Activated CD8-positive, alpha-beta T cell treated with anti-CD3 and anti-CD28 coated beads for 36 hours (primary cell): ENCODE results near the gene BCDIN3D. TPM values are rescaled to one million over a fixed set of nuclear protein-coding genes. Genes with fewer than 3 reads are reported as not detected.
"Not testable (repeated sequence)": the region's sequence is repeated elsewhere in the genome, so short reads cannot be mapped to it uniquely, and the experiment has no call there.

Source experiments
- ATAC-seq: fragments of 200-7000 bp; cut with Tn5 transposase; one replicate; pipeline ENCODE4 v1.10.0; 2021; ENCODE audit warnings: mild to moderate bottlenecking, moderate library complexity
- CTCF ChIA-PET: fragments of 350-600 bp; sonication (Branson Sonifier 250); formaldehyde crosslinking; loops from one replicate; lab custom pipeline; 2021; ENCODE audit warnings: antibody characterized with exemption; lab: Charles Lee
- POLR2A ChIA-PET: fragments of 350-600 bp; sonication (Branson Sonifier 250); formaldehyde crosslinking; loops from one replicate; lab custom pipeline; 2021; ENCODE audit warnings: antibody characterized with exemption; lab: Charles Lee
- DNase-seq: peaks from one replicate; pipeline ENCODE4 v3.0.0-alpha.2; 2020
- H3K27ac Mint-ChIP-seq: one replicate; pipeline ENCODE4 v1.8.0; 2021; ENCODE audit warnings: mild to moderate bottlenecking, mixed read lengths
- H3K27me3 Mint-ChIP-seq: one replicate; pipeline ENCODE4 v1.8.0; 2021; ENCODE audit warnings: mixed read lengths
- H3K36me3 Mint-ChIP-seq: one replicate; pipeline ENCODE4 v1.8.0; 2021; ENCODE audit warnings: low read depth, mixed read lengths
- H3K4me1 Mint-ChIP-seq: one replicate; pipeline ENCODE4 v1.8.0; 2021; ENCODE audit warnings: low read depth, mixed read lengths
- H3K4me3 Mint-ChIP-seq: one replicate; pipeline ENCODE4 v1.8.0; 2021; ENCODE audit warnings: mild to moderate bottlenecking, moderate library complexity, mixed read lengths
- H3K9me3 Mint-ChIP-seq: one replicate; pipeline ENCODE4 v1.8.0; 2021; ENCODE audit warnings: mixed read lengths
- intact Hi-C: fragments of 100-400 bp; cut with micrococcal nuclease; formaldehyde crosslinking; loops from one replicate; pipeline ENCODE4 v1.10.0; 2022
- total RNA-seq, 2 experiments: library from RNA; stranded (reverse); gene quantifications; one replicate each; pipeline ENCODE4 v1.2.3, GENCODE V29; 2021
- TF ChIP-seq, protein P1 (sequence below): fragments of 200-600 bp; IDR thresholded peaks from one replicate; pipeline ENCODE4 v1.8.0; 2022; ENCODE audit warnings: antibody characterized with exemption, mild to moderate bottlenecking

Gene BCDIN3D
- total RNA-seq, 2 experiments from 2014 or later = 5.0 to 5.3 TPM

DNA sequence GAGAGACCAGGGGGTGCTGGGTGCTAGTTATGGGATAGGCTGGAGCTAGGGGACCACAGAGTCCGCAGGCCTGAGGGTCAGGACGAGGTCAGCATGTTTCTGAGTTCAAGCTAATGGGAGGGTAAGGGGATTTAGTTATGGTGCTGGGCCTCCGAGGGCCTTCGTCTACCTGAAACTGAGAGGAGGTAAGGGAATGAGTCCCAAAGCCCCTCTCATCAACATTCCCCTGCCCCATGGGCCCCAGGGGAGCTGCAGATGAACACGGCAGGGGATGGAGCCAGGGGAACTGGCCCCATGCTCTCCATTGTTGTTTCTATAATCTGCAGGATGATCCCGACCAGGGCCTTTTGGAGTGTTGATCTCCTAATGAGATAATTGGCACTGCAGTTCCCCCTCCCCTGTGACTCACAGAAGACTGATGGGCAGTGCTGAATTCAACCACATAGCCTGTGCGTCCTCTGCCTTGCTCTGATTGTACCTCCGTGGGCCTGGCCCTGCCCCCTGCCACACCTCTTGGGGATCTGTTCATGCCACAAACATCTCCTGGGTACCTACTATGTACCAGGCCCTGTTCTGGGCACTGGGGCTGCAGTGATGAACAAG is 39.4 kb upstream of the BCDIN3D start:
- H3K36me3 Mint-ChIP-seq = no peaks in the 10 kb centered on the region
- peaks cover 30% of the 10 kb centered on the region for H3K9me3 Mint-ChIP-seq

GRCh38 chr12:49881415-49882247 is 38.7 kb upstream of the BCDIN3D start:
- intact Hi-C loops = no loop called here
- Mint-ChIP-seq H3K27me3 (peaks cover 3% of the 10 kb centered on the region), H3K4me3 (no peak overlapping the region), H3K9me3 (peaks cover 30% of the 10 kb centered on the region), H3K4me1 (no peaks in the 10 kb centered on the region), H3K36me3 (no peaks in the 10 kb centered on the region), H3K27ac (no peak overlapping the region)
- TF ChIP-seq, protein P1, sequence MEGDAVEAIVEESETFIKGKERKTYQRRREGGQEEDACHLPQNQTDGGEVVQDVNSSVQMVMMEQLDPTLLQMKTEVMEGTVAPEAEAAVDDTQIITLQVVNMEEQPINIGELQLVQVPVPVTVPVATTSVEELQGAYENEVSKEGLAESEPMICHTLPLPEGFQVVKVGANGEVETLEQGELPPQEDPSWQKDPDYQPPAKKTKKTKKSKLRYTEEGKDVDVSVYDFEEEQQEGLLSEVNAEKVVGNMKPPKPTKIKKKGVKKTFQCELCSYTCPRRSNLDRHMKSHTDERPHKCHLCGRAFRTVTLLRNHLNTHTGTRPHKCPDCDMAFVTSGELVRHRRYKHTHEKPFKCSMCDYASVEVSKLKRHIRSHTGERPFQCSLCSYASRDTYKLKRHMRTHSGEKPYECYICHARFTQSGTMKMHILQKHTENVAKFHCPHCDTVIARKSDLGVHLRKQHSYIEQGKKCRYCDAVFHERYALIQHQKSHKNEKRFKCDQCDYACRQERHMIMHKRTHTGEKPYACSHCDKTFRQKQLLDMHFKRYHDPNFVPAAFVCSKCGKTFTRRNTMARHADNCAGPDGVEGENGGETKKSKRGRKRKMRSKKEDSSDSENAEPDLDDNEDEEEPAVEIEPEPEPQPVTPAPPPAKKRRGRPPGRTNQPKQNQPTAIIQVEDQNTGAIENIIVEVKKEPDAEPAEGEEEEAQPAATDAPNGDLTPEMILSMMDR = no peak
- DNase-seq (no peak), ATAC-seq (no peak)
- ChIA-PET CTCF (interaction anchor here (1.8 kb wide), 1 partner anchor 86 kb away, joined by 4 read pairs; no protein-coding TSS in a partner anchor), POLR2A (interaction anchor here (0.9 kb wide), 1 partner anchor 38 kb away, joined by 3 read pairs; the partner anchor contains the start of gene BCDIN3D)

More for the DNA sequence above, 39.4 kb upstream of the BCDIN3D start:
- Mint-ChIP-seq H3K4me1 (no peaks in the 10 kb centered on the region), H3K4me3 (no peak overlapping the region), H3K27me3 (peaks cover 3% of the 10 kb centered on the region), H3K27ac (no peak overlapping the region)
- DNase-seq (no peak), ATAC-seq (no peak)
- POLR2A ChIA-PET = interaction anchor here (0.9 kb wide), 1 partner anchor 39 kb away, joined by 3 read pairs; the partner anchor contains the start of gene BCDIN3D
- TF ChIP-seq, protein P1 = no peak
- intact Hi-C loops = no loop called here
- CTCF ChIA-PET = interaction anchor here (1.8 kb wide), 1 partner anchor 85 kb away, joined by 4 read pairs; no protein-coding TSS in a partner anchor

DNA sequence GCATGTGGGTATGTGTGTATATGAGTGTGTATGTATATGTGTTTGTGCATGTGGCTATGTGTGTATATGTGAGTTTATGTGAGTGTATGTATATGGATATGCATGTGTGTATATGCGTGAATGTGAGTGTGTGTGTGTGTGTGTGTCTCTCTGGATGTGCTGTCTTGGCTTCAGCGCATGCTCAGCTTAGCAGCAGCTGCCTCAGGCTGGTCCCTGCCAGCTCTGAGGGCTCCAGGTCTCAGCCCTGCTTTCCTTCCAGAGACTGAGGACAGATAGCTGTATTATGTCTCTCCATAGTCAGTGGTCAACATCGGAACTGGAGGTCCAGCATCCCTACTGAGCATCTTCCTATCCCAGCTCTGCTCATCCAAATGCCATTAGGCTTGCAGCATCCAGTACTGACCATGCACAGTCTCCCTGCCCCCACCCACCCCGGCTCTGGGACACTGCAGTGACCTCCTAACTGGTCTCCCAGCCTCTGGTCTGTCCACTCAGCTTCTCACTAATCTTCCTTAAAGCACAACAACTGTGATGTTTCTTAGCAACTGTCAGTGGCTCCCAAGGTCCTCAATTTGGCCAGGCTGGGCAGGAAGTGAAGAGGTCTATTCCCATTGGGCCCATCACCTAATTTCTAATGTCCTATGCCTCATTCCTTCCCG is 38.0 kb upstream of the BCDIN3D start:
- POLR2A ChIA-PET = no interaction called here
- intact Hi-C loops = no loop called here
- H3K27me3 Mint-ChIP-seq = peaks cover 3% of the 10 kb centered on the region
- TF ChIP-seq, protein P1 = no peak
- peaks cover 30% of the 10 kb centered on the region for H3K9me3 Mint-ChIP-seq
- ATAC-seq = no peak
- no peaks in the 10 kb centered on the region for H3K36me3 Mint-ChIP-seq
- no peak overlapping the region for H3K4me3 Mint-ChIP-seq
- CTCF ChIA-PET = no interaction called here
- H3K27ac Mint-ChIP-seq = no peak overlapping the region
- no peak for DNase-seq
- H3K4me1 Mint-ChIP-seq = no peaks in the 10 kb centered on the region

DNA sequence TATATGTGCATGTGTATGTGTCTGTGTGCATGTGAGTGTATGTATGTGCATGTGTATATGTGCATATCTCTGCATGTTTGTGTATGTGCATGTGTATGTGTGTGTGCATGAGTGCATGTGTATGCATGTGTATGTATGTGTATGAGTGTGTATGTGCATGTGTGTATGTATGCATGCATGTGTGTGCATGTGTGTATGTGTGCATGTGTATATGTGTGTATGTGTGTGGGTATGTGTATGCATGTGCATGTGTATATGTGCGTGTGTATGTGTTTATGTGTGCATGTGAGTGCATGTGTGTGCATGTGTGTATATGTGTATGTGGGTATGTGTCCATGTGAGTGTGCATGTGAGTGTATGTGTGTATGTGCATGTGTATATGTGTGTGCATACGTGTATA is 36.2 kb upstream of the BCDIN3D start:
- CTCF ChIA-PET, H3K27ac Mint-ChIP-seq, H3K4me3 Mint-ChIP-seq, POLR2A ChIA-PET, ATAC-seq, DNase-seq, H3K27me3 Mint-ChIP-seq, H3K36me3 Mint-ChIP-seq, H3K4me1 Mint-ChIP-seq, intact Hi-C loops: not testable (repeated sequence)
- peaks cover 30% of the 10 kb centered on the region for H3K9me3 Mint-ChIP-seq

GRCh38 chr12:49878021-49878420 is 35.1 kb upstream of the BCDIN3D start:
- H3K27ac Mint-ChIP-seq = no peak overlapping the region
- DNase-seq (no peak), ATAC-seq (no peak)
- no peak overlapping the region for H3K4me3 Mint-ChIP-seq
- intact Hi-C loops = no loop called here
- no peaks in the 10 kb centered on the region for H3K4me1 Mint-ChIP-seq
- H3K27me3 Mint-ChIP-seq = no peaks in the 10 kb centered on the region
- H3K36me3 Mint-ChIP-seq = no peaks in the 10 kb centered on the region
- ChIA-PET CTCF (no interaction called here), POLR2A (no interaction called here)
- H3K9me3 Mint-ChIP-seq = peaks cover 30% of the 10 kb centered on the region
- TF ChIP-seq, protein P1 = no peak
